ENCODE data around the gene BFAR.
"Not testable (repeated sequence)": the region's sequence is repeated elsewhere in the genome, so short reads cannot be mapped to it uniquely, and the experiment has no call there.

Gene BFAR

GRCh38 chr16:14635395-14636165 lies 2.8 kb downstream of the BFAR start:
- DNase-seq (ENCODE audit: low read depth), result no peak
- TF ChIP-seq, protein P1, sequence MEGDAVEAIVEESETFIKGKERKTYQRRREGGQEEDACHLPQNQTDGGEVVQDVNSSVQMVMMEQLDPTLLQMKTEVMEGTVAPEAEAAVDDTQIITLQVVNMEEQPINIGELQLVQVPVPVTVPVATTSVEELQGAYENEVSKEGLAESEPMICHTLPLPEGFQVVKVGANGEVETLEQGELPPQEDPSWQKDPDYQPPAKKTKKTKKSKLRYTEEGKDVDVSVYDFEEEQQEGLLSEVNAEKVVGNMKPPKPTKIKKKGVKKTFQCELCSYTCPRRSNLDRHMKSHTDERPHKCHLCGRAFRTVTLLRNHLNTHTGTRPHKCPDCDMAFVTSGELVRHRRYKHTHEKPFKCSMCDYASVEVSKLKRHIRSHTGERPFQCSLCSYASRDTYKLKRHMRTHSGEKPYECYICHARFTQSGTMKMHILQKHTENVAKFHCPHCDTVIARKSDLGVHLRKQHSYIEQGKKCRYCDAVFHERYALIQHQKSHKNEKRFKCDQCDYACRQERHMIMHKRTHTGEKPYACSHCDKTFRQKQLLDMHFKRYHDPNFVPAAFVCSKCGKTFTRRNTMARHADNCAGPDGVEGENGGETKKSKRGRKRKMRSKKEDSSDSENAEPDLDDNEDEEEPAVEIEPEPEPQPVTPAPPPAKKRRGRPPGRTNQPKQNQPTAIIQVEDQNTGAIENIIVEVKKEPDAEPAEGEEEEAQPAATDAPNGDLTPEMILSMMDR (IDR thresholded peaks at IDR 0.05; ENCODE audit: low read depth, low read length, missing control alignments), result no peak
- H3K4me3 ChIP-seq (ENCODE audit: low read depth, low read length), result no peak overlapping the region
- in situ Hi-C loops (cut with HindIII; ENCODE audit: low sequenced_read_pairs), result no loop called here

- DNase-seq (ENCODE audit: low read depth); H3K4me3 ChIP-seq (ENCODE audit: low read depth, low read length); in situ Hi-C loops (cut with HindIII; ENCODE audit: low sequenced_read_pairs): not testable (repeated sequence)
These were observed 3.6 kb downstream of the BFAR start for GRCh38 chr16:14636179-14636950.

DNA sequence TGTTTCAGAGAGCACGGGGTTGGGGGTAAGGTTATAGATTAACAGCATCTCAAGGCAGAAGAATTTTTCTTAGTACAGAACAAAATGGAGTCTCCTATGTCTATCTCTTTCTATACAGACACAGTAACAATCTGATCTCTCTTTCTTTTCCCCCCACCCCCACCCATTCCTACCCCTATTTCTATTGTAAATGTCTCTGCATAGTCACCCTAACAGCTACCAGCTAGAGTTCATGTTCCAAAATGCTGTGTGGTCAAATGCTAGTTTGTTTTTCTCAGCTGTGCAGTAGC lies 4.1 kb downstream of the BFAR start:
- DNase-seq (ENCODE audit: low read depth); in situ Hi-C loops (cut with HindIII; ENCODE audit: low sequenced_read_pairs); H3K4me3 ChIP-seq (ENCODE audit: low read depth, low read length): not testable (repeated sequence)

DNA sequence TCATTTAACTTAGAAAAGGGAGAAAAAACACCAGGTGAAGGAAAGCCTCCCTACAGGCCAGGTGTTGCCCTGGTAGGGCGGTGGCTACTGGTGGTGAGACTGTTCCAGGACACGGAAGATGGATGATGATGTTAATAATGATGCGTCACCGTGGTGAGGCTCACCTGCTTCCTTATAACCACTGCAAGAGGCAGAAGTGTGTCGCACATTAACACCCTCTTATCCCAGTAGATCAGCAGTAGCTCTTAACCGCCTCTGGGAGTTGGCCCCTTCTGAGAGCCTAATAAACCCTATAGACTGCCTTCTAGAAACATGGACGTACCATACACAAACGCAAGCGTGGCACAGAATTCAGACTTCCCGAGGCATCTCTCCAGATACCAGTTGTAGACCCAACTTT lies 7.8 kb downstream of the BFAR start:
- DNase-seq (ENCODE audit: low read depth), result no peak
- in situ Hi-C loops (cut with HindIII; ENCODE audit: low sequenced_read_pairs), result no loop called here
- TF ChIP-seq, protein P1 (IDR thresholded peaks at IDR 0.05; ENCODE audit: low read depth, low read length, missing control alignments), result no peak
- H3K4me3 ChIP-seq (ENCODE audit: low read depth, low read length), result no peak overlapping the region

DNA sequence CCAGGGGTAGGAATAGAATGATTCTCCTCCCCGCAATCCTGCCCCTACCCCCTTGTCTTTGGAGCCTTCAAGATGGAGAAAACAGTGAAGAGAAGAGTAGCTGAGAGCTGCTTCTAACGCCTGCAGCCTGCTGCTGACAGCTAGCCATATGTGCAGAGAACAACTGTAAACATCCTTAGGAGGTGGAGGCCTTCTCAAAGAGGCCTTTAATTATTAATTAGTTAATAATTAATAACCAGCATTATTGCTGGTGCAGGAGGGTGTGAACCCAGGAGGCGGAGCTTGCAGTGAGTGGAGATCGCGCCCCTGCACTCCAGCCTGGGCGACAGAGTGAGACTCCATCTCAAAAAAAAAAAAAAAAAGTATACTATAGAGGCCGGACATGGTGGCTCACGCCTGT lies 8.5 kb downstream of the BFAR start:
- in situ Hi-C loops (cut with HindIII; ENCODE audit: low sequenced_read_pairs), result no loop called here
- no peak overlapping the region for H3K4me3 ChIP-seq (ENCODE audit: low read depth, low read length)
- TF ChIP-seq, protein P1 (IDR thresholded peaks at IDR 0.05; ENCODE audit: low read depth, low read length, missing control alignments), result no peak
- DNase-seq (ENCODE audit: low read depth), result no peak

DNA sequence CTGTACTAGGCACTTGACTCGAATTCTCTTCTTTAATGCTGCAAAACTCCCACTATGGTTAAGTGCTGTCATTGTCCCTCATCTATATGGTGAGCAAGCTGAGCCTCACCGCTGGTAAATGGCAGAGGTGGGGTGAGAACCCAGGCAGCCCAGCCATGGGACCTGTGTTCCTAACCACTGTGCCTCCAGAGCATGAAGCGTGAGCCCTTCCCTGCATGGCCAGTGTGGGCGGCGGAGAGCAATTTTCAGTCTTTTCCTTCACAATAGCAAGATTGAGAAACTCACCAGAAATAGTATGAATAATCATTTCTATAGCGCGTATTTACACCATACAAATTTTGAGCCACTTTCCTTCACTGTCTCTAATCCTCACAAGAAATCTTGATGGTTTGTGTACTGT lies 9.2 kb downstream of the BFAR start:
- no peak overlapping the region for H3K4me3 ChIP-seq (ENCODE audit: low read depth, low read length)
- TF ChIP-seq, protein P1 (IDR thresholded peaks at IDR 0.05; ENCODE audit: low read depth, low read length, missing control alignments), result no peak
- in situ Hi-C loops (cut with HindIII; ENCODE audit: low sequenced_read_pairs), result no loop called here
- DNase-seq (ENCODE audit: low read depth), result no peak

DNA sequence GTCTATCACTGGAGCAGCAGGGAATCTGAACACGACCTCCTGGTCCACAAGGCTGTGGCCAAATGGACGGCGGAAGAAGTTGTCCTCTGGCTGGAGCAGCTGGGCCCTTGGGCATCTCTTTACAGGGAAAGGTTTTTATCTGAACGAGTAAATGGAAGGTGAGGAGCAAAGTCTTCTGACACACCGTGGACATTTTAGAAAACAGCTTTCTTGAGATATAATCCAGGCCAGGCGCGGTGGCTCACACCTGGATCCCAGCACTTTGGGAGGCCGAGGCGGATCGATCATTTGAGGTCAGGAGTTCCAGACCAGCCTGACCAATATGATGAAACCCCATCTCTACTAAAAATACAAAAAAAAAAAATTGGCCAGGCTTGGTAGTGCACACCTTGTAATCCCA lies 17.1 kb downstream of the BFAR start:
- in situ Hi-C loops (cut with HindIII; ENCODE audit: low sequenced_read_pairs), result no loop called here
- TF ChIP-seq, protein P1 (IDR thresholded peaks at IDR 0.05; ENCODE audit: low read depth, low read length, missing control alignments), result no peak
- no peak overlapping the region for H3K4me3 ChIP-seq (ENCODE audit: low read depth, low read length)
- no peak for DNase-seq (ENCODE audit: low read depth)
